ENCODE data around the gene RAB11FIP2. TPM values are rescaled to one million over a fixed set of nuclear protein-coding genes. Genes with fewer than 3 reads are reported as not detected.
A peak's percentile ranks its signal among the peaks of the same experiment; 100 is the strongest.

RAB11FIP2 gene
- total RNA-seq, 1 experiment from 2014 or later = 4.4 TPM

- no peaks in the 10 kb centered on the region for H4K20me1 ChIP-seq (ENCODE audit: low read length)
- H3K4me3 ChIP-seq (ENCODE audit: low read length) = no peak overlapping the region
- H3K9me3 ChIP-seq (ENCODE audit: low read length) = no peaks in the 10 kb centered on the region
- ATAC-seq = no peak
- no peak overlapping the region for H3K27ac ChIP-seq (ENCODE audit: low read length)
- H3K4me1 ChIP-seq (ENCODE audit: insufficient read depth, low read length) = no peaks in the 10 kb centered on the region
- no peaks in the 10 kb centered on the region for H3K36me3 ChIP-seq (ENCODE audit: low read depth, low read length)
- no peaks in the 10 kb centered on the region for H3K9me2 ChIP-seq (replicated peaks; ENCODE audit: low read length)
- CTCF ChIA-PET = no interaction called here
- POLR2A ChIA-PET (ENCODE audit: unreplicated experiment) = interaction anchor here (0.6 kb wide), 1 partner anchor 111 kb away, joined by 4 read pairs; no protein-coding TSS in a partner anchor
- no peak for TF ChIP-seq EZH2phosphoT487 (IDR thresholded peaks at IDR 0.05; ENCODE audit: borderline replicate concordance, low read length)
- TF ChIP-seq CTCF (conservative IDR thresholded peaks at IDR 0.05; ENCODE audit: low read depth, low read length) = no peak
- TF ChIP-seq EZH2 (IDR thresholded peaks at IDR 0.05; ENCODE audit: low read length, unreplicated experiment) = no peak
- no peak for DNase-seq
- H2AFZ ChIP-seq (ENCODE audit: low read length) = no peak overlapping the region
- BruUV-seq (replicated peaks) = no TSS peak
- H3K79me2 ChIP-seq (ENCODE audit: low read length) = no peaks in the 10 kb centered on the region
- H3K4me2 ChIP-seq (ENCODE audit: low read length) = no peak overlapping the region
- H3K27me3 ChIP-seq (ENCODE audit: low read length) = no peaks in the 10 kb centered on the region
- H3K9ac ChIP-seq (ENCODE audit: low read length) = no peak overlapping the region
- intact Hi-C loops (cut with micrococcal nuclease) = no loop called here
- H3F3A ChIP-seq (ENCODE audit: low read length, unreplicated experiment) = no peaks in the 10 kb centered on the region
Observed at GRCh38 chr10:118052816-118053215, 6.1 kb upstream of the RAB11FIP2 start.

GRCh38 chr10:118047880-118048279 is 1.1 kb upstream of the RAB11FIP2 start:
- BruUV-seq (replicated peaks) = no TSS peak
- H3K27ac ChIP-seq (ENCODE audit: low read length) = no peak overlapping the region
- H2AFZ ChIP-seq (ENCODE audit: low read length) = peak overlapping the region; percentile 99; the same call in 1 of the 2 replicates

GRCh38 chr10:118047157-118047719 is 497 bp upstream of the RAB11FIP2 start:
- H3K9me2 ChIP-seq (replicated peaks; ENCODE audit: low read length) = no peaks in the 10 kb centered on the region
- TSS peak; percentile 81 for BruUV-seq (replicated peaks)
- no peaks in the 10 kb centered on the region for H3K36me3 ChIP-seq (ENCODE audit: low read depth, low read length)
- TF ChIP-seq CTCF (conservative IDR thresholded peaks at IDR 0.05; ENCODE audit: low read depth, low read length) (no peak), EZH2phosphoT487 (IDR thresholded peaks at IDR 0.05; ENCODE audit: borderline replicate concordance, low read length) (no peak), EZH2 (IDR thresholded peaks at IDR 0.05; ENCODE audit: low read length, unreplicated experiment) (no peak)
- H3K4me1 ChIP-seq (ENCODE audit: insufficient read depth, low read length) = peaks cover 27% of the 10 kb centered on the region; the same call in 1 of the 2 replicates
- peak overlapping the region; percentile 82 for H3K9ac ChIP-seq (ENCODE audit: low read length)
- peak overlapping the region; percentile 84 for H3K4me2 ChIP-seq (ENCODE audit: low read length)
- ATAC-seq (peak; percentile 16), DNase-seq (no peak)
- ChIA-PET POLR2A (ENCODE audit: unreplicated experiment) (no interaction called here), CTCF (no interaction called here)
- H3K79me2 ChIP-seq (ENCODE audit: low read length) = peaks cover 40% of the 10 kb centered on the region
- no peaks in the 10 kb centered on the region for H3K9me3 ChIP-seq (ENCODE audit: low read length)
- no peaks in the 10 kb centered on the region for H3F3A ChIP-seq (ENCODE audit: low read length, unreplicated experiment)
- intact Hi-C loops (cut with micrococcal nuclease) = loop anchor here (2.0 kb wide), 1 partner anchor 66 kb away; no protein-coding TSS in a partner anchor
- no peaks in the 10 kb centered on the region for H4K20me1 ChIP-seq (ENCODE audit: low read length)
- H3K27ac ChIP-seq (ENCODE audit: low read length) = peak overlapping the region; percentile 75; the same call in 1 of the 2 replicates
- H3K27me3 ChIP-seq (ENCODE audit: low read length) = no peaks in the 10 kb centered on the region
- peak overlapping the region; percentile 85 for H3K4me3 ChIP-seq (ENCODE audit: low read length)
- H2AFZ ChIP-seq (ENCODE audit: low read length) = peak overlapping the region; percentile 99

More at GRCh38 chr10:118047880-118048279, 1.1 kb upstream of the RAB11FIP2 start:
- H3F3A ChIP-seq (ENCODE audit: low read length, unreplicated experiment) = no peaks in the 10 kb centered on the region
- H3K36me3 ChIP-seq (ENCODE audit: low read depth, low read length) = no peaks in the 10 kb centered on the region
- ChIA-PET POLR2A (ENCODE audit: unreplicated experiment) (no interaction called here), CTCF (no interaction called here)
- H3K9me3 ChIP-seq (ENCODE audit: low read length) = no peaks in the 10 kb centered on the region
- H3K4me2 ChIP-seq (ENCODE audit: low read length) = no peak overlapping the region
- peaks cover 34% of the 10 kb centered on the region for H3K79me2 ChIP-seq (ENCODE audit: low read length)
- ATAC-seq (no peak), DNase-seq (no peak)
- H3K27me3 ChIP-seq (ENCODE audit: low read length) = no peaks in the 10 kb centered on the region
- no peak overlapping the region for H3K9ac ChIP-seq (ENCODE audit: low read length)
- no peaks in the 10 kb centered on the region for H3K9me2 ChIP-seq (replicated peaks; ENCODE audit: low read length)
- no peak overlapping the region for H3K4me3 ChIP-seq (ENCODE audit: low read length)
- intact Hi-C loops (cut with micrococcal nuclease) = loop anchor here (2.0 kb wide), 1 partner anchor 67 kb away; no protein-coding TSS in a partner anchor
- no peak for TF ChIP-seq EZH2 (IDR thresholded peaks at IDR 0.05; ENCODE audit: low read length, unreplicated experiment)
- H3K4me1 ChIP-seq (ENCODE audit: insufficient read depth, low read length) = peaks cover 20% of the 10 kb centered on the region; the same call in 1 of the 2 replicates
- H4K20me1 ChIP-seq (ENCODE audit: low read length) = no peaks in the 10 kb centered on the region
